Stimulated activated CD8-positive, alpha-beta memory T cell treated with anti-CD3 and anti-CD28 coated beads, Interleukin-7, amount 100 ng/mL, for 1 hour (primary cell): ENCODE results near the gene KRT14.
"Not testable (repeated sequence)": the region's sequence is repeated elsewhere in the genome, so short reads cannot be mapped to it uniquely, and the experiment has no call there.

ENCODE experiments used
- DNase-seq, 2 donors: peaks; one replicate each; pipeline ENCODE4 v3.0.0-alpha.2; 2020; ENCODE audit warnings: low read depth in 2 of 2

KRT14 gene

GRCh38 chr17:41606930-41607329 is 20.2 kb upstream of the KRT14 start:
- DNase-seq, result not testable (repeated sequence)

- DNase-seq, result no peak
These were observed 15.8 kb upstream of the KRT14 start for GRCh38 chr17:41602524-41602923.

GRCh38 chr17:41600318-41600717 is 13.6 kb upstream of the KRT14 start:
- DNase-seq, result no peak

- DNase-seq, result no peak
These were observed 13.0 kb upstream of the KRT14 start for GRCh38 chr17:41599680-41600079.

GRCh38 chr17:41595585-41595984 is 8.9 kb upstream of the KRT14 start:
- no peak for DNase-seq

- DNase-seq, result no peak
These were observed 7.7 kb upstream of the KRT14 start for GRCh38 chr17:41594363-41594915.

- DNase-seq, result no peak
These were observed 6.7 kb upstream of the KRT14 start for GRCh38 chr17:41593306-41593981.

- DNase-seq, result no peak
These were observed 6.1 kb upstream of the KRT14 start for GRCh38 chr17:41592601-41593305.

GRCh38 chr17:41589301-41589700 is 2.6 kb upstream of the KRT14 start:
- DNase-seq, result no peak

- no peak for DNase-seq
These were observed 1.6 kb upstream of the KRT14 start for GRCh38 chr17:41588126-41588810.

- DNase-seq, result no peak
These were observed 1.2 kb downstream of the KRT14 start for GRCh38 chr17:41585301-41586056.

GRCh38 chr17:41584331-41584927 is 2.3 kb downstream of the KRT14 start:
- DNase-seq, result not testable (repeated sequence)

GRCh38 chr17:41583137-41584127 is 3.3 kb downstream of the KRT14 start:
- DNase-seq, result no peak

GRCh38 chr17:41582061-41582968 is 4.4 kb downstream of the KRT14 start:
- DNase-seq, result not testable (repeated sequence)

GRCh38 chr17:41581366-41582060 is 5.2 kb downstream of the KRT14 start:
- no peak for DNase-seq

GRCh38 chr17:41580687-41581365 is 5.9 kb downstream of the KRT14 start:
- DNase-seq, result no peak

GRCh38 chr17:41580244-41580575 is 6.5 kb downstream of the KRT14 start:
- no peak for DNase-seq
